ENCODE measurements around the gene CPNE8.

CPNE8 gene

GRCh38 chr12:38610808-38611350 lies 294.5 kb downstream of the CPNE8 start:
- no peak for DNase-seq

- no peak for DNase-seq
Measured at GRCh38 chr12:38607295-38607694, 298.1 kb downstream of the CPNE8 start.

All from T1000 (cell line).